Measurements from ENCODE around the gene LGALS16.

GRCh38 chr19:39637891-39638290 is 17.8 kb upstream of the LGALS16 start:
- TF ChIP-seq EZH2 (IDR thresholded peaks at IDR 0.05; ENCODE audit: borderline replicate concordance, control insufficient read depth, low read depth, low read length) (no peak), MXI1 (IDR thresholded peaks at IDR 0.05; ENCODE audit: low read depth, low read length) (no peak), CTCF (IDR thresholded peaks at IDR 0.05 in 2 of 3, conservative IDR thresholded peaks at IDR 0.05 in 1 of 3; ENCODE audit: control insufficient read depth in 2 of 3, extremely low read depth in 1 of 3, insufficient read depth in 1 of 3, low read depth in 3 of 3, low read length in 3 of 3) (no peak), POLR2AphosphoS2 (IDR thresholded peaks at IDR 0.05; ENCODE audit: low read depth, low read length) (no peak), YY1 (IDR thresholded peaks at IDR 0.05; ENCODE audit: low read depth, low read length) (no peak), REST (IDR thresholded peaks at IDR 0.05; ENCODE audit: low read depth, low read length) (no peak), POLR2AphosphoS5 (IDR thresholded peaks at IDR 0.05; ENCODE audit: low read length) (no peak), ZZZ3 (IDR thresholded peaks at IDR 0.05; ENCODE audit: control insufficient read depth, insufficient read length, low read depth) (no peak), SP1 (IDR thresholded peaks at IDR 0.05; ENCODE audit: low read depth, low read length) (no peak)

Data from GM12878 (cell line).